Activated CD4-positive, alpha-beta T cell treated with anti-CD3 and anti-CD28 coated beads, Interleukin-2, amount 10 ng/mL, durations not matched to agents 7 days and 5 days (primary cell): Measurements from ENCODE around the gene MRAP2. TPM values are rescaled to one million over a fixed set of nuclear protein-coding genes. Genes with fewer than 3 reads are reported as not detected.

ENCODE experiments used
- CTCF ChIA-PET: fragments of 350-600 bp; sonication (Branson Sonifier 250); formaldehyde crosslinking; loops from one replicate; lab custom pipeline; 2021; ENCODE audit warnings: antibody characterized with exemption; lab: Charles Lee
- POLR2A ChIA-PET: fragments of 350-600 bp; sonication (Branson Sonifier 250); formaldehyde crosslinking; loops from one replicate; lab custom pipeline; 2021; ENCODE audit warnings: antibody characterized with exemption; lab: Charles Lee
- DNase-seq: peaks from one replicate; pipeline ENCODE4 v3.0.0-alpha.2; 2020
- H3K27ac Mint-ChIP-seq: one replicate; pipeline ENCODE4 v1.8.0; 2021; ENCODE audit warnings: mild to moderate bottlenecking, moderate library complexity, mixed read lengths
- H3K27me3 Mint-ChIP-seq: one replicate; pipeline ENCODE4 v1.8.0; 2021; ENCODE audit warnings: mixed read lengths
- H3K36me3 Mint-ChIP-seq: one replicate; pipeline ENCODE4 v1.8.0; 2021; ENCODE audit warnings: low read depth, mixed read lengths
- H3K4me1 Mint-ChIP-seq: one replicate; pipeline ENCODE4 v1.8.0; 2021; ENCODE audit warnings: mixed read lengths
- H3K4me3 Mint-ChIP-seq: one replicate; pipeline ENCODE4 v1.8.0; 2021; ENCODE audit warnings: mild to moderate bottlenecking, moderate library complexity, mixed read lengths
- H3K9me3 Mint-ChIP-seq: one replicate; pipeline ENCODE4 v1.8.0; 2021; ENCODE audit warnings: mixed read lengths
- total RNA-seq, 2 experiments: library from RNA; stranded (reverse); gene quantifications; one replicate each; pipeline ENCODE4 v1.2.3, GENCODE V29; 2021

The MRAP2 gene
- total RNA-seq, 2 experiments from 2014 or later = not detected

DNA sequence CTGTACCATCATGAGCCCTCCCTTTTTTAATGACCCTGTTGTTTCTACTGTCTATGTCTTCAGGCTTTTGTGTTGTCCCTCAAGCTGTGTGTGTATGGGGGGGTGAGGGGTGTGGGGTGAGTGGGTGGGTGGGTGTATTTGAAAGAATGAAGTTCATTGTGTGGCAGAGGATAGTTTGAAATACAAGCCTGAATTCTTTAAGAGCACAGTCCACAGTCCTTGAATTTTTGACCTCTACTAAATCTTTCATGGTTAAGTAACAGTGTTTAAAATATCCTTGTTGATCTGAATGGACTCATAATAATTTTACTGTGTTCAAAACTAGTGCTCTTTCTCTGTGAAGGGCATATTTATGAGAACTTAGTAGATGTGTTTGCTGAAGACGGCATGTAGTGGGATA, 10.0 kb downstream of the MRAP2 start:
- no peaks in the 10 kb centered on the region for H3K36me3 Mint-ChIP-seq
- no peak overlapping the region for H3K4me3 Mint-ChIP-seq
- POLR2A ChIA-PET = no interaction called here
- CTCF ChIA-PET = no interaction called here
- H3K4me1 Mint-ChIP-seq = no peaks in the 10 kb centered on the region
- H3K27ac Mint-ChIP-seq = no peak overlapping the region
- H3K27me3 Mint-ChIP-seq = no peaks in the 10 kb centered on the region
- H3K9me3 Mint-ChIP-seq = no peaks in the 10 kb centered on the region
- no peak for DNase-seq

GRCh38 chr6:84046755-84047154, 13.2 kb downstream of the MRAP2 start:
- ChIA-PET CTCF (interaction anchor here (0.6 kb wide), 1 partner anchor 864 kb away, joined by 3 read pairs; no protein-coding TSS in a partner anchor), POLR2A (no interaction called here)
- H3K9me3 Mint-ChIP-seq = no peaks in the 10 kb centered on the region
- H3K27ac Mint-ChIP-seq = no peak overlapping the region
- no peak for DNase-seq
- no peak overlapping the region for H3K4me3 Mint-ChIP-seq
- no peaks in the 10 kb centered on the region for H3K4me1 Mint-ChIP-seq
- H3K27me3 Mint-ChIP-seq = no peaks in the 10 kb centered on the region
- no peaks in the 10 kb centered on the region for H3K36me3 Mint-ChIP-seq

DNA sequence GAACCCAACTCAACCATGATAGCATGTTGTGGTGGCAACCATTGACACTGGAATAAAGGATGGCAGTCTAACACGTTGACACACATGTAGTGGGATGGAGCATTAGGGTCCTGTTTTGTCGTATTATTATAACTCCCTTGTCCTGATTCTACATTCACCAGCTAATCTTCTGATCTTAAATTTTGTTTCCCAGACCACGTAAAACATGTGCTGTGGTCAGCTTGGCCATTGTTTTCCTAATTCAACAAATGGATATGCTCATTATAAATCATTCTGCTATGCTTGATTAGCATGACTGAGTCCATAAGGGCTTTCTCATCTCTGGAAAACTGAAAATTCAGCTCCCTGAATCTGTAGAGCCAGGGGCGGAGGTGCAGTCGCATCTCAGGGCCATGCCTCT, 15.0 kb downstream of the MRAP2 start:
- CTCF ChIA-PET = no interaction called here

DNA sequence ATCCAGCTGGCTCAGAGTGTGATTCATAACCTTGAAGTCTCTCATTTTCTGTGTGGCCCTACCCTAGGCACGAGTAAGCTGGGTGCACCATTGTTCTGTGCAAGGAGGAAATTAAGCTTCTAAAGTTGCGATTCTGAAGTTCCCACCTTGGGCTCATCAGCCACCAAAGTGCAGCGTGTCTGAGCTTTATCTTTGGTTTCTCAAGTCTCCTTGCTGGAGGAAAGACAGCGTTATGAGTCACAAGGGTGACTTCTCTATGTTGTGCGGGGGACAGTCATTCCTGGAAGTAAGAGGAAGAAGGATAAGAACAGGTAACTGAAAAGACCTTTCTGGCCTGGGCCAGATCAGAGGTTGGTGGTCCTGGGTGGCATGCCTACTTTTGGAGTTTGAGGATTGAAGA, 16.8 kb downstream of the MRAP2 start:
- Mint-ChIP-seq H3K27me3 (no peaks in the 10 kb centered on the region), H3K4me3 (no peak overlapping the region), H3K4me1 (no peaks in the 10 kb centered on the region), H3K36me3 (no peaks in the 10 kb centered on the region), H3K27ac (no peak overlapping the region), H3K9me3 (no peaks in the 10 kb centered on the region)
- ChIA-PET CTCF (interaction anchor here (0.6 kb wide), 1 partner anchor 25 kb away, joined by 4 read pairs; no protein-coding TSS in a partner anchor), POLR2A (no interaction called here)
- DNase-seq = no peak

More for the DNA sequence above, 15.0 kb downstream of the MRAP2 start:
- POLR2A ChIA-PET = interaction anchor here (0.6 kb wide), 1 partner anchor 707 kb away, joined by 4 read pairs; no protein-coding TSS in a partner anchor
- Mint-ChIP-seq H3K27ac (no peak overlapping the region), H3K9me3 (no peaks in the 10 kb centered on the region), H3K36me3 (no peaks in the 10 kb centered on the region), H3K4me3 (no peak overlapping the region), H3K27me3 (no peaks in the 10 kb centered on the region), H3K4me1 (no peaks in the 10 kb centered on the region)
- DNase-seq = no peak

GRCh38 chr6:84052204-84052882, 18.8 kb downstream of the MRAP2 start:
- DNase-seq = no peak
- CTCF ChIA-PET = no interaction called here
- Mint-ChIP-seq H3K9me3 (no peaks in the 10 kb centered on the region), H3K27me3 (no peaks in the 10 kb centered on the region), H3K36me3 (no peaks in the 10 kb centered on the region), H3K4me3 (no peak overlapping the region), H3K4me1 (no peaks in the 10 kb centered on the region), H3K27ac (no peak overlapping the region)
- POLR2A ChIA-PET = no interaction called here

DNA sequence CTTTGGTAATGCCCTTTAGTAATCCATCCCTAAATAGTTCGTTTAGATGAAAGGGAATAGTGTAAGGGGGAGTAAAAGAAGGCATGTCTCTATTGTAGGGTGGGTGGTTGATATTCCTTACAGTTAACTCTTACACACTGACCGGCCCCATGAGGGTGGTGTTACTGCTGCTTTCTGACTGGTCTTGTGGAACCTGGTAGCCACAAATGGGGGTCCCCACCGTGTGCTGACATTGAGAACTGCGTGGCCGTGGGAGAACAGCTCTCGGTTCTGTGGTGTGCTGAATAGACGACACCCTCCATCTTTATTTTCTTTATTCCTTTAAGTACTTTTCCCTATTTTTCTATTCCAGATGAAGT, 19.3 kb downstream of the MRAP2 start:
- H3K4me3 Mint-ChIP-seq = no peak overlapping the region
- CTCF ChIA-PET = no interaction called here
- H3K36me3 Mint-ChIP-seq = no peaks in the 10 kb centered on the region
- no peaks in the 10 kb centered on the region for H3K27me3 Mint-ChIP-seq
- no peak overlapping the region for H3K27ac Mint-ChIP-seq
- H3K9me3 Mint-ChIP-seq = no peaks in the 10 kb centered on the region
- POLR2A ChIA-PET = no interaction called here
- no peaks in the 10 kb centered on the region for H3K4me1 Mint-ChIP-seq
- no peak for DNase-seq

DNA sequence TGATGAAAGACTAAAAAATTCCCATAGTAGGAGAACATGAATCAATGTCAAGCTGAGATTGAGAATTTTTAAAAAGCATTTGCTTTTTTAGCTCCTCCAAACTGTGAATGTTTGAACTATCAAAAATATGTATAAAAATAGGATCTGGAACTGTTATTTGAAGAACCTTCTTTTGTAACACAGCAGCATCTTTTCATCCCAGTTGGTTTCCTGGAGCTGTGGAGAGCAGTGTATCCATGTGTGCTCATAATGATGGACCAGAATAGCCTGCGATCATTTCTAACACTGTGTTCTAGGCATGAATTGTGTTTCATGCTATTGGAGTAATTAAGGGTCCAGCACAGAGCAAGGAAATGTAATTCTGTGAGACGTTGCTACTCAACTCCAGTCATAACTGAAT, 22.1 kb downstream of the MRAP2 start:
- no peaks in the 10 kb centered on the region for H3K4me1 Mint-ChIP-seq
- H3K9me3 Mint-ChIP-seq = no peaks in the 10 kb centered on the region
- no peak overlapping the region for H3K27ac Mint-ChIP-seq
- DNase-seq = no peak
- no peaks in the 10 kb centered on the region for H3K36me3 Mint-ChIP-seq
- H3K27me3 Mint-ChIP-seq = no peaks in the 10 kb centered on the region
- H3K4me3 Mint-ChIP-seq = no peak overlapping the region
- POLR2A ChIA-PET = no interaction called here
- CTCF ChIA-PET = no interaction called here

DNA sequence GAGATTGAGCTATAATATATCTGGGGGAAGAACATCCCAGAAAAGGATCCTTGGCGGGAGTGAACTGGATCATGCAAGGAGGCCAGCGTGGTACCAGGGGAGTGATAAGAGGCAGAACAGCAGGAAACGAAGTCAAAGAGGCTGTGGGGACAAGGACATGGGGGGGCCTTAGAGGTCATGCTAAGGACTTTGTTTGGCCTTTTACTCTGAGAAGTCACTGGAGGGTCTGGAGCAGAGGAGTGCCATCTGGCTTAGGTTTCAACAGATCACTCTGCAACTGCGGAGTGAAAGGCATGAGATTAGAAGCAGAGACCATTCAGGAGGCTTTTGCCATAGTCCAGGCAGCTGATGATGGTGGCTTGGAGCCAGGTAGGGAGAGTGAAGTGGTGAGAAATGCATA, 24.3 kb downstream of the MRAP2 start:
- no peaks in the 10 kb centered on the region for H3K9me3 Mint-ChIP-seq
- H3K27me3 Mint-ChIP-seq = no peaks in the 10 kb centered on the region

GRCh38 chr6:84059082-84059481, 25.5 kb downstream of the MRAP2 start:
- no peaks in the 10 kb centered on the region for H3K9me3 Mint-ChIP-seq
- H3K27ac Mint-ChIP-seq = no peak overlapping the region
- H3K4me3 Mint-ChIP-seq = no peak overlapping the region
- H3K36me3 Mint-ChIP-seq = no peaks in the 10 kb centered on the region
- DNase-seq = no peak
- POLR2A ChIA-PET = no interaction called here
- no peaks in the 10 kb centered on the region for H3K4me1 Mint-ChIP-seq
- H3K27me3 Mint-ChIP-seq = no peaks in the 10 kb centered on the region
- CTCF ChIA-PET = no interaction called here

More for the DNA sequence above, 24.3 kb downstream of the MRAP2 start:
- H3K4me1 Mint-ChIP-seq = no peaks in the 10 kb centered on the region
- H3K4me3 Mint-ChIP-seq = no peak overlapping the region
- POLR2A ChIA-PET = no interaction called here
- DNase-seq = no peak
- no peaks in the 10 kb centered on the region for H3K36me3 Mint-ChIP-seq
- CTCF ChIA-PET = no interaction called here
- H3K27ac Mint-ChIP-seq = no peak overlapping the region

GRCh38 chr6:84061174-84061573, 27.6 kb downstream of the MRAP2 start:
- no peak overlapping the region for H3K27ac Mint-ChIP-seq
- no peaks in the 10 kb centered on the region for H3K36me3 Mint-ChIP-seq
- no peak for DNase-seq
- H3K27me3 Mint-ChIP-seq = no peaks in the 10 kb centered on the region
- H3K4me1 Mint-ChIP-seq = no peaks in the 10 kb centered on the region
- POLR2A ChIA-PET = no interaction called here
- CTCF ChIA-PET = no interaction called here
- no peak overlapping the region for H3K4me3 Mint-ChIP-seq
- no peaks in the 10 kb centered on the region for H3K9me3 Mint-ChIP-seq

DNA sequence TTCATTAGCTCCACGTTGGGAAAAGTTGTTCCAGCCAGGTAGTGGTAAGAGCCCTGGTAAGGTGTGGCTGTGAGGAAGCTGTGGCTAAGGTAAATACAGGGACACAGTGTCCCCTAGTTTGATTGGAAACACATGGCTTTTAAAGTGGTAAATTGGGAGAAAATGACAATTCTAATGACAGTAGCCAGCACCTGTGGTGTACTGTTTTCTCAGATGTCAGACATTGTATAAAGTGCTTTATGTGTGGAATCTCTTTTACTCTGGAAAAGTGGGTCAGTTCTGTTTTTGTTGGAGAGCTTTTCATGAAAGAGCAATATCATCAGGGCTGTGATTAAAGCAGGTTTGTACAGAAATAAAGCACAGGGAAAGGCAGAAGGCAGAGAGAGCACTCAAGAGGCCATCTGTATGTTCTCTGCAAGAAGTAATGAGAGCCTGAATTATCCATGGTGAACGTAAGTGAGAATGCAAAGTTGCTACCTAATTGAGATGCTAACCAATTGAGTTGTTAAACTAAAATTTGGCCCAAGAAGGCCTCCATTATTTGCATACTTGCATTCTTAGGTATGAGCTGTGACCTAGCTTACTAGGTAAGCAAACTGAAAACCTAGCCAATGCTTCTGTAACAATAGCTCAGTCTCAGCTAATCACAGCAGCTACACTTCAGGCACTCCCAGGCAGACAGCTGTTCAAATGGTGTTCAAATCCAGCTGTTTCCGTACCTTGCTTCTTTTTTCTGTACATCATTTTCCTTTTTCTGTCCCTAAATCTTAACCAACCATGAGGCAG, 28.2 kb downstream of the MRAP2 start:
- H3K9me3 Mint-ChIP-seq = no peaks in the 10 kb centered on the region
- H3K36me3 Mint-ChIP-seq = no peaks in the 10 kb centered on the region
- H3K27ac Mint-ChIP-seq = no peak overlapping the region
- no peaks in the 10 kb centered on the region for H3K27me3 Mint-ChIP-seq
- no peak overlapping the region for H3K4me3 Mint-ChIP-seq
- DNase-seq = no peak
- POLR2A ChIA-PET = no interaction called here
- no peaks in the 10 kb centered on the region for H3K4me1 Mint-ChIP-seq
- CTCF ChIA-PET = no interaction called here

GRCh38 chr6:84062519-84063154, 29.1 kb downstream of the MRAP2 start:
- POLR2A ChIA-PET = no interaction called here

DNA sequence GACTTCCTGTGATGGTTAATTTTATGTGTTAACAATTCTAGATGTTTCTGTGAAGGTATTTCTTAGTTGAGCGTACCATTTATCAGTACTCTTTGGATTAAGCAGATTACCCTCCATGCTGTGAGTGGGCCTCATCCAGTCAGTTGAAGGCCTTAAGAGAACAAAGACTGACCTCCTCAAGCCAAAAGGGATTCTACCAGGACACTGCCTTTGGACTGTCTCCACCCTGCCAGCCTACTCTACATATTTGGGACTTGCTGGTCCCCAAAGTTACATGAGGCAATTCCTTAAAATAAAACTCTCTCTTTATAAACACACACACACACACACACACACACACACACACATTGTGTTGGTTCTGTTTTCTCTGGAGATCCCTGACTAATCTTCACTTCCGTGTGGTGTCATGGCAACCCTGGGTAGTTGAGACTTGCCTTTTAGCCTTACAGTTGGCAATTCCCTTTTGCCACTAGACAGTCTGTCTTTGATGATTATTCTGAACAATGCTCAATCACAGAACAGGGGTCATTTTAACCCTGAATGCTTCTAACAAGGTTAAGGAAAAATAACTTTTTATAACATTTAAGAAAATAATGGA, 32.2 kb downstream of the MRAP2 start:
- no peak overlapping the region for H3K27ac Mint-ChIP-seq
- H3K36me3 Mint-ChIP-seq = no peaks in the 10 kb centered on the region
- ChIA-PET CTCF (interaction anchor here (0.6 to 0.7 kb wide), 2 partner anchors 9 to 74 kb away, joined by 4 read pairs; no protein-coding TSS in a partner anchor), POLR2A (no interaction called here)
- H3K4me3 Mint-ChIP-seq = no peak overlapping the region
- no peaks in the 10 kb centered on the region for H3K27me3 Mint-ChIP-seq
- H3K9me3 Mint-ChIP-seq = no peaks in the 10 kb centered on the region
- no peaks in the 10 kb centered on the region for H3K4me1 Mint-ChIP-seq
- no peak for DNase-seq

More at GRCh38 chr6:84062519-84063154, 29.1 kb downstream of the MRAP2 start:
- H3K4me3 Mint-ChIP-seq = no peak overlapping the region
- CTCF ChIA-PET = no interaction called here
- H3K9me3 Mint-ChIP-seq = no peaks in the 10 kb centered on the region
- no peak overlapping the region for H3K27ac Mint-ChIP-seq
- DNase-seq = no peak
- H3K4me1 Mint-ChIP-seq = no peaks in the 10 kb centered on the region
- H3K36me3 Mint-ChIP-seq = no peaks in the 10 kb centered on the region
- no peaks in the 10 kb centered on the region for H3K27me3 Mint-ChIP-seq
